GM12873 (cell line): ENCODE results near the gene PLXNC1.

Experiments used
- TF ChIP-seq, protein P1 (sequence below): IDR thresholded peaks from 2 replicates; pipeline ENCODE4 v1.5.1; 2012; ENCODE audit warnings: low read depth, mild to moderate bottlenecking, moderate library complexity, low read length, control low read depth; ENCODE audit not compliant: insufficient read depth; ENCODE audit errors: missing control alignments

PLXNC1 gene

GRCh38 chr12:94191023-94191422 lies 42.6 kb downstream of the PLXNC1 start:
- TF ChIP-seq, protein P1, sequence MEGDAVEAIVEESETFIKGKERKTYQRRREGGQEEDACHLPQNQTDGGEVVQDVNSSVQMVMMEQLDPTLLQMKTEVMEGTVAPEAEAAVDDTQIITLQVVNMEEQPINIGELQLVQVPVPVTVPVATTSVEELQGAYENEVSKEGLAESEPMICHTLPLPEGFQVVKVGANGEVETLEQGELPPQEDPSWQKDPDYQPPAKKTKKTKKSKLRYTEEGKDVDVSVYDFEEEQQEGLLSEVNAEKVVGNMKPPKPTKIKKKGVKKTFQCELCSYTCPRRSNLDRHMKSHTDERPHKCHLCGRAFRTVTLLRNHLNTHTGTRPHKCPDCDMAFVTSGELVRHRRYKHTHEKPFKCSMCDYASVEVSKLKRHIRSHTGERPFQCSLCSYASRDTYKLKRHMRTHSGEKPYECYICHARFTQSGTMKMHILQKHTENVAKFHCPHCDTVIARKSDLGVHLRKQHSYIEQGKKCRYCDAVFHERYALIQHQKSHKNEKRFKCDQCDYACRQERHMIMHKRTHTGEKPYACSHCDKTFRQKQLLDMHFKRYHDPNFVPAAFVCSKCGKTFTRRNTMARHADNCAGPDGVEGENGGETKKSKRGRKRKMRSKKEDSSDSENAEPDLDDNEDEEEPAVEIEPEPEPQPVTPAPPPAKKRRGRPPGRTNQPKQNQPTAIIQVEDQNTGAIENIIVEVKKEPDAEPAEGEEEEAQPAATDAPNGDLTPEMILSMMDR = no peak

GRCh38 chr12:94191811-94192210 lies 43.4 kb downstream of the PLXNC1 start:
- TF ChIP-seq, protein P1 = no peak

DNA sequence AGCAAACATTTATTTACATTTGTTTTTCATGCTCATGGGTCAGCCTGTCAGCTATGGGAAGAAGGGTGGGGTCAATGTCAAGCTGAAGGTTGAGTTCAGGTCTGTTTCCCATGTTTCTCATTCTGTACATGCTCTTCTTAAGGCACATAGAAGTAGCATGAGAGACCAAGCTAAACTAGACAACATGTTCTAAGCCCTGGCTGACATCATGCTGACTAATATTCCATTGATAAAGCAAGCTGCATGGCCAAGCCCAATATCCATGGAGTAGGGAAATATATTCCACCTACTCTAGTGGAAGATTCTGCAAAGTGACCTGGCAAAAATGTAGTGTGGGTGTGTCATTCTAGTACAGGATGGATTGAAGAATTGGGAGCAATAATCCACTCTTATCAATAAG lies 44.1 kb downstream of the PLXNC1 start:
- TF ChIP-seq, protein P1 = no peak

DNA sequence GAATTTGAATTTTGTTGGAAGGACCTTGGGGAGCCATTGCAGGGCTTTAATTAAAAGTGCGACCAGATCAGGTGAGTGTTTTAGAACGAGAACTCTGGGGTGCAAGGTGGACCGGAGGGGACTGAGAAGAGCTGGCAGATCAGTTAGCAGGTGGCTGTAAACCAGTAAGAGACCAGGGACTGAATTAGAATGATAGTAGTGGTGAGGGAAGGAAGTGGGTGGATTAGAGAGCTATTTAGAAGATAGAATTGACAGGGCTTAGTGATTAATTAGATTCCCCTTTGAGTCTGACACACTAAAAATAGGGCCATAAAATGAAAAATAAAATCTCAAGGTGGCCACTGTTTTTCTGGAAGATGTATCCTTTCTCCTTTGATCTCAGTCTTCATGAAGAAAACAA lies 44.8 kb downstream of the PLXNC1 start:
- TF ChIP-seq, protein P1 = no peak

- TF ChIP-seq, protein P1 = peak; percentile 34
Observed at GRCh38 chr12:94195483-94195882, 47.1 kb downstream of the PLXNC1 start.

DNA sequence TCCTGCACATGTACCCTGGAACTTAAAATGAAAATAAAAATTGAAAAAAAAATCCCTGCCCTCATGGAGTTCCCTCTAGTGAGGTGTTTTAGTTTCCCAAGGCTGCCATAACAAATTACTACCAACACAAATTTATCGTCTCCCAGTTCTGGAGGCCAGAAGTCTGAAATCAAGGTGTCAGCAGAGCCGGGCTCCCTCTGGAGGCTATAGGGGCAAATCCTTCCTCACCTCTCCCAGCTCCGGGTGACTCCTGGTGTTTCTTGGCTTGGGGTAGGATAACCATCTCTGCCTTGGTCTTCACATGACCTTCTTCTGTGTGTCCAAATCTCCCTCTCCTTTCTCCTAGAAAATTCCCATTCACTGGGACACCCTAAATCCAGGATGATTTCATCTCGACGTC lies 50.1 kb downstream of the PLXNC1 start:
- TF ChIP-seq, protein P1 = no peak

DNA sequence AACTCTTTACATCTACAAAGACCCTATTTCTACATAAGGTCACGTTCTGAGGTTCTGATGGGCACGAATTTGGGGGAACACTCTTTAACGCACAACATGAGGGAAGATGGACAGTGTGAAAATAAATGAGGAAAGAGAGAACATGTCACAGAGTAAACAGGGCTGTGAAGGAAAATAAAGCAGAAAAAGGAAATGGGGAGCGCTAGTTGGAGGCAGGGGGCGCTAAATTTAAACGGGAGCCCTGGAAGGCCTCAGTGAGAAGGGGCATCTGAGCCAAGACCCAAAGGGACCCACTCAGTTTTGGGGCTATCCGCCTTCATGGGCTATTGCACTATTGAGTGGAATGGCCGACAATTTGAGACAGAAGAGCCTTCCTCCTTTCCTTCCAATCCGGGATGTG lies 50.5 kb downstream of the PLXNC1 start:
- TF ChIP-seq, protein P1 = no peak
